ENCODE measurements around the gene TENM4.
A peak's percentile ranks its signal among the peaks of the same experiment; 100 is the strongest.

The TENM4 gene

DNA sequence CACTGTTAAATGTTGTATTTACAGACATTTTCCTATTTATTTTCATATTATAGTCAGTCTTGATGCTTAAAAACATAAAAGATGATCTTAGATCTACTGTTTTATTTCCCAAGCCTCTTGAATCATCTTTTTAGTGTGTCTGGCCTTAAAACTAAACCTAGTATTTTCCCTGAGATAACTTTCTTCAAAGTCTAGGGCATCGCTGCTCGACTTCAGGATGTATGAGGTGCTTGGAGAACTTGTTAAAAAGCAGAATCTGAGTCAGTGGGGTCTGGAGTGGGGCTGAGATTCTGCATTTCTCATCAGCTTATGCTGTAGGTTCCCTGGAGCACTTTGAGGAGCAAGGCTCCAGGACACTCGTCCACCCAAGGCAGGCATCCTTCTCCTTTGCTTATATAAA is 404.9 kb downstream of the TENM4 start:
- Mint-ChIP-seq H3K9me3 (ENCODE audit: low read depth) (no peaks in the 10 kb centered on the region), H3K27ac (no peak overlapping the region), H3K27me3 (peaks cover 16% of the 10 kb centered on the region), H3K36me3 (no peaks in the 10 kb centered on the region), H3K4me1 (ENCODE audit: low read depth) (no peaks in the 10 kb centered on the region), H3K4me3 (no peak overlapping the region)

DNA sequence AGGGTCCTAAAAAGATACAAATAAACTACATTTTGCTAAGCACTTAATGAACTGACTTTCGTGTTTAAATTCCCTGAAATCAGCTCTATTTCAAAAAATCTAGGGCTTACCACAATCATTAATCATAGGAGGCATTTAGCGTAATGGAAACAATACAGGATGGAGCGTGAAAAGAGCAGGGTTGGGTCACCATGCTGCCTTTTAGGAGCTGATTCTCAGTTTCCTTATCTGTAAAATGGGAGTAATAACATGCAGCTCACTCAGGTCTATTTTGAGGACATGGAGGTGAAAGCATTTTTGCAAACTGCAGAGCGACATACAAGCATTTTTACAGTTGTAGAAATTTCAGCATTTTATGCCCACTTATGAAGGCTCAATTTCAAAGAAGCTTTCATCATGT is 407.0 kb downstream of the TENM4 start:
- no peaks in the 10 kb centered on the region for H3K9me3 Mint-ChIP-seq (ENCODE audit: low read depth)
- peaks cover 17% of the 10 kb centered on the region for H3K27me3 Mint-ChIP-seq
- H3K4me3 Mint-ChIP-seq: no peak overlapping the region
- no peaks in the 10 kb centered on the region for H3K4me1 Mint-ChIP-seq (ENCODE audit: low read depth)
- no peak overlapping the region for H3K27ac Mint-ChIP-seq
- H3K36me3 Mint-ChIP-seq: no peaks in the 10 kb centered on the region

DNA sequence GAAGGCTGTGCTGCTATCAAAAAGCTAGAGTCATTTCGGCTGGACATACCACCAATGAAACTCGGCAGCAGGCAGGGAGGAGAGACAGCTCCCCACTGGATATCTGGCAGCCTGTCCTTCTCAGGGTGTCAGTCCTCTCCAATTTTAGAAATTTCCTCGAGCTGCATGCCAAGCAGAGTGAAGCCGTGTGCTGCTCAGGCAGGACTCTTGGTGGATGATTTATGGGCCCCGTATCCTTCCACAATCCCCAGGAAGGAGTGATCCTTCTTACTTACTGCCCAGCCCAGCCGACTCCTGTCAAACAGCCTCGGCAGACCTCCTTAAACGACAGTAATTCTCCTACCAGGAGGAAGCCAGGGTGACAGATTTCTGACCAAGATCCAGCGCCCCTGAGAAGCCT is 410.4 kb downstream of the TENM4 start:
- Mint-ChIP-seq H3K27ac (no peak overlapping the region), H3K4me1 (ENCODE audit: low read depth) (peaks cover 2% of the 10 kb centered on the region), H3K36me3 (no peaks in the 10 kb centered on the region), H3K9me3 (ENCODE audit: low read depth) (no peaks in the 10 kb centered on the region), H3K27me3 (peaks cover 27% of the 10 kb centered on the region), H3K4me3 (no peak overlapping the region)

DNA sequence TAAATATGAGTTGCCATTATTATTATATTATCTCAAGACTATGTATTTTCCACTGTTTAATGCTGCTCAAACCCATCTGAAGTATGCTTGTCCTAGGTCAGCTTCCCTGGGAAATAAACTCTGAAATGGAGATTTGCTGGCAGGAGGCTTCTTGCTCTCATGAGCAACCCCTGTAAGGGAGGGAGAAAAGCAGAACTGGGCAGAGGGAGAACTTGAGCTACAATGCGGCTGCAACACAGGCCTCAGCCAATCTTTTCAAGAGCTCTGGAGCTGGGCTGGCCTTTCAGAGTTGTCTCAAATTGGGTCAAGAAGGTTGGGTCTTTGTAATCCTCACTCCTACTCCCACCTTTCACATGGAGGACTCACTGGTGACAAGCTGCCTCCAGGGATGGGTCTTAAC is 412.6 kb downstream of the TENM4 start:
- Mint-ChIP-seq H3K27me3 (peaks cover 28% of the 10 kb centered on the region), H3K4me3 (no peak overlapping the region), H3K36me3 (no peaks in the 10 kb centered on the region), H3K27ac (no peak overlapping the region), H3K4me1 (ENCODE audit: low read depth) (peaks cover 2% of the 10 kb centered on the region), H3K9me3 (ENCODE audit: low read depth) (no peaks in the 10 kb centered on the region)

DNA sequence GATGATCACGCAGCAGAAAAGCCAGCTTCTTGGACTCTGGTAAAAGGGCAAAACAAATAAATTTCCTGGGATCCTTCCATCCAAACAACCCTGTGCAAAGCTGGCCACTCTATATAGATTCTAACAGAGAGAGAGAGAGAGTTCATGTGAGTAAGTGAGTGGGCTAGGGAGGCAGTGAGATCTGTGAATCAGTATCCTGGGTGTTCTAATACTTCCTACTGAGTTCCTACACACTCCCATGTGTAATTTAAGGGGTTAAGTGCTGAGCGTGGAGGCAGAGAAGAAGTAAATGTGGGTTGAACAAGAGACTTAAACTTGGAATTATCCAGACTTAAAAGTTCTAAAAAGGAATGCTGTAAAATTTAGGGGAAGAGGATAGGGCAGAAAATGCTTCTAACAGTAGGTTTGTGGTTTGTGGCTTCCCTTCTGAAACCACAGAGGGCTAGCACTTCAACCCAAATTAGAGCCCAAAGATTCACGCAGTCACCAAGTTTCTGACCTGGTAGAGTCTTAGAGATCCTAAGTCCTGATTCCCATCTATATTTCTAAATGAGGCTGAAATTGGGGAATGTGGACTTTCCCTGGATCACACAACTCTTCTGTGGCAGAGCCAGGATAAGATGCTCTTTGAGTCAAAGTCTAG is 413.9 kb downstream of the TENM4 start:
- Mint-ChIP-seq H3K9me3 (ENCODE audit: low read depth) (no peaks in the 10 kb centered on the region), H3K27ac (peak overlapping the region; percentile 38), H3K4me3 (no peak overlapping the region), H3K27me3 (peaks cover 18% of the 10 kb centered on the region), H3K36me3 (no peaks in the 10 kb centered on the region), H3K4me1 (ENCODE audit: low read depth) (peaks cover 2% of the 10 kb centered on the region)

DNA sequence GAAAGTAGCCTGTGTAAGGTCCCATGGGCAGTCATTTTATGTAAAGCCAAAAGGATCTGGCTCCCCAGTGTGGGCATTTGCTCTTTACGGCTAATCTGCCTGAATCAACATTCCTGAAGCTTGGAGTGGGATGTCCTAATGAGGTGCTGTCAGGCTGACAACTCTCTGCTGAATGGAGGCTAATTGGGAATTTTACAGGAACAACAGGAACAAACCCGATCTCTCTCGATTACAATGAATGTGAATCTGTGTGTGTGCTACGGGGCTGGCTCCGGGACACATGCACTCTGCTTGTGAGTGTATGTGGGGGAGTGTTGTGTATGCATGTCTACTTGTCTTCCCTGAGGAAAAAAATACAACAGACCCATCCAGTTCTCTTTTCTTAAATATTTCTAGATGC is 415.2 kb downstream of the TENM4 start:
- no peaks in the 10 kb centered on the region for H3K9me3 Mint-ChIP-seq (ENCODE audit: low read depth)
- H3K36me3 Mint-ChIP-seq: no peaks in the 10 kb centered on the region
- peaks cover 2% of the 10 kb centered on the region for H3K4me1 Mint-ChIP-seq (ENCODE audit: low read depth)
- peaks cover 13% of the 10 kb centered on the region for H3K27me3 Mint-ChIP-seq
- no peak overlapping the region for H3K27ac Mint-ChIP-seq
- no peak overlapping the region for H3K4me3 Mint-ChIP-seq

DNA sequence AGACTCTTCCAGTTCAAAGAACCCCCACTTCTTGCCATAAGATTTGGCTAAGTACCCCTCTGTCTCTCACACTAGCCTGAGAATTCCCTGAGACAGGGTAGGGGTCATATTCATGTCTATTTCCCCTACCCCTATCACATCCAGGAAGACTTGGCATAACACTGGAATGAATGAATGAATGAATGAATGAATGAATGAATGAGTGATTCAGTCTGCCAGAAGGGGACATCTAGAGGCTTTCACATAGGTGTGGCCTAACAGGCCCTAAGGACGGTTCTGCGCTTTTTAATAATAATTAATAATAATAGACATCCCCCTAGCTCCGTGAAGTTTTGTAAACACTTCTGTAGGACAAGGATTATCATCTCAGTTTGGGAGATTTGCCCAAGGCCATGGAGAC is 415.7 kb downstream of the TENM4 start:
- H3K36me3 Mint-ChIP-seq: no peaks in the 10 kb centered on the region
- no peak overlapping the region for H3K27ac Mint-ChIP-seq
- H3K4me3 Mint-ChIP-seq: no peak overlapping the region
- H3K4me1 Mint-ChIP-seq (ENCODE audit: low read depth): peaks cover 2% of the 10 kb centered on the region
- H3K27me3 Mint-ChIP-seq: peaks cover 13% of the 10 kb centered on the region
- no peaks in the 10 kb centered on the region for H3K9me3 Mint-ChIP-seq (ENCODE audit: low read depth)

DNA sequence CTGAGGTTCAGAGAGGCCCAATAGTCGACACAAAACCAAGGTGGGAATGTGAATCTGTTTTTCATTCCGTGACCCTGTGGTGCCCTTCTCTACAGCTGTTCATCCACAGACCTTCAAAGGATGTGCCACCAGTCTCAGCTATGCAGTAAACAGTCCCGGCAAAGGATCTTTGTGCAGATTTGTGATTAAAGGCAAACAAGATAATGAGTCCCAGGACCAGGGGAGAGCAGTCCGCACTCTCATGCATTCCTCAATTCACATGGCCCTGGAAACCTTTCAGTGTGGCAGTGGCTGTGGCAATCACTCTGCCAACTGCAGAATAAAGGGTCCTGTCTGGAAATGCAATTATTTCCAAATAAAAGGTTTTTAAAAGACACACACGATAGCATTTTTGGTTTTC is 418.6 kb downstream of the TENM4 start:
- Mint-ChIP-seq H3K4me3 (no peak overlapping the region), H3K4me1 (ENCODE audit: low read depth) (peaks cover 2% of the 10 kb centered on the region), H3K9me3 (ENCODE audit: low read depth) (no peaks in the 10 kb centered on the region), H3K27ac (no peak overlapping the region), H3K36me3 (no peaks in the 10 kb centered on the region), H3K27me3 (peaks cover 16% of the 10 kb centered on the region)

DNA sequence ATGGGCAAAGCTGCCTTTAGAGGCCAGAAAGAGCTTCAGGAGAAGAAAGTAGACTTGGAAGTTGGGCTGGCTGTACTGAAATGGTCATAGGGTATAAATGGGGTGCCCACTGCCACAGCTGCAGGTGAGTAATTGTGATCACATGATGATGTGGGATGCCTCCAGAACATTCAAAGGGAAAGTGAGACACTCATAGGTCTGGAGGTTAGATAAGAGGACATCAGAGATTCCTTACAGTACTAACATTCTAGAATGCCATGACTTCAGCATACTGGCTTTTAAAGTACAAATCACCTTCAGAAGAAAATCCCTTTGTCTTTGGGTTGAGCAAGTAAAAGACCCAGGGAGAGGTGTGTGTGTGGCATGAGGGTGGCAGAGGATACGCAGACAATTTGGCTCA is 419.2 kb downstream of the TENM4 start:
- Mint-ChIP-seq H3K27ac (no peak overlapping the region), H3K9me3 (ENCODE audit: low read depth) (no peaks in the 10 kb centered on the region), H3K36me3 (no peaks in the 10 kb centered on the region), H3K4me1 (ENCODE audit: low read depth) (no peaks in the 10 kb centered on the region), H3K4me3 (no peak overlapping the region), H3K27me3 (peaks cover 12% of the 10 kb centered on the region)

DNA sequence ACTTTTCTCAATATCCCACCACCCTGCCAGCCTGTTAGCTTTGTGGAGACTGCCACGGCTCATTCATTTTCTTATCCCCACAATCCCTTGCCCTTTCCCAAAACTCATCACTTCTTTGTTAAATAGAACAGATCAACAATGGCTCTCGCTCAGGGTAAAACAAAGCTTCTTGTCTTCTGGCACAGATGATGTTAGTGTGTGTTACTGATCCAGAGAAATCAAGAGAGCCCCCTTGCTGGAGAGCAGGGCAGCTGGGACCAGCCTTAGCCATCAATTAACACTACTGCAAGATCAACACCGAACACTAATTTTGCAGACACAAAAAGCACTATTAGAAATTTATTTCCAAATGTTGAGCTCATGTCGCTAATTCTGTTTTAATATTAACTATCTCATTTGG is 420.9 kb downstream of the TENM4 start:
- peaks cover 8% of the 10 kb centered on the region for H3K27me3 Mint-ChIP-seq
- H3K27ac Mint-ChIP-seq: no peak overlapping the region
- no peaks in the 10 kb centered on the region for H3K4me1 Mint-ChIP-seq (ENCODE audit: low read depth)
- no peak overlapping the region for H3K4me3 Mint-ChIP-seq
- H3K36me3 Mint-ChIP-seq: no peaks in the 10 kb centered on the region
- no peaks in the 10 kb centered on the region for H3K9me3 Mint-ChIP-seq (ENCODE audit: low read depth)

DNA sequence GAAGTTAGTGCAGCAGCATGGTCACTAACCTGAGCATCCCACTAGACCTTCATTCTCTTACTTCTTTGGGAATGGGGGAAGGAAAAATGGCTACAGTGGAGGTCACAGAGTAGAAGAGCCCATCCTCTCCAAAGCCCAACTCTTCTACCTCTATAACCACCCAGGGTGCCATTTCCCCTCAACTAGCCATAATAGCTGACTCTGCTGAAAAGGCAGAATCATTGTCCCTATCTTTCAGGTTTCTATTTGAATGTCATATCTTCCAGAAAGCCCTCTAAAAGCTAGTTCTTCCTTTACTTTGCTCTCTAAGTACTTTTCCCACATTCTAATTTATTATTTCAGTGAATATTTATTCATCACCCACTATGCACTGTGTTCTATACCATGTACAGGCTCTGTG is 421.6 kb downstream of the TENM4 start:
- no peaks in the 10 kb centered on the region for H3K36me3 Mint-ChIP-seq
- H3K27ac Mint-ChIP-seq: no peak overlapping the region
- H3K9me3 Mint-ChIP-seq (ENCODE audit: low read depth): no peaks in the 10 kb centered on the region
- no peak overlapping the region for H3K4me3 Mint-ChIP-seq
- H3K4me1 Mint-ChIP-seq (ENCODE audit: low read depth): no peaks in the 10 kb centered on the region
- H3K27me3 Mint-ChIP-seq: peaks cover 5% of the 10 kb centered on the region

DNA sequence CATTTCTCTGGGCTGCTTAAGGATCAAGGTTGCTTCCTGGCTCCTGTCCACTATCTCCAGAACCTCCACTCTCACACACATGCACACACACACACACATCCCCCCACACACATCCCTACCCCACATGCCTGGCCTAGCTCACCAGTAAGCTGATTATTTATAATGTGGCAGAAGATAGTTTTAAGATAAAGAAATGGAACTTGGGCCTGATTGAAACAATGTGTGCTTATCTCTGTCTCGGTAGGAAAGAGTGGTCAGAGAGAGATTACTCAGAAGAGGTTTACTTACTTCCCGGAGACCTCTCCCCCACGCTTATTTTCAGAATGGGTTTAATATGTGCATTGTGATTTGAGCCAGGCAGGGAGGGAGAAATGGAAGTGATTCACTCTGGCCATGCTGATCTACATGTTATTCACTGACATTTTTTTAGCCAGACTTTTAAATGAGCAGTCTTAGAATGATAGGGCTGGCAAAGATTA is 422.4 kb downstream of the TENM4 start:
- Mint-ChIP-seq H3K4me3 (no peak overlapping the region), H3K27ac (no peak overlapping the region), H3K27me3 (peaks cover 5% of the 10 kb centered on the region), H3K4me1 (ENCODE audit: low read depth) (no peaks in the 10 kb centered on the region), H3K9me3 (ENCODE audit: low read depth) (no peaks in the 10 kb centered on the region), H3K36me3 (no peaks in the 10 kb centered on the region)

DNA sequence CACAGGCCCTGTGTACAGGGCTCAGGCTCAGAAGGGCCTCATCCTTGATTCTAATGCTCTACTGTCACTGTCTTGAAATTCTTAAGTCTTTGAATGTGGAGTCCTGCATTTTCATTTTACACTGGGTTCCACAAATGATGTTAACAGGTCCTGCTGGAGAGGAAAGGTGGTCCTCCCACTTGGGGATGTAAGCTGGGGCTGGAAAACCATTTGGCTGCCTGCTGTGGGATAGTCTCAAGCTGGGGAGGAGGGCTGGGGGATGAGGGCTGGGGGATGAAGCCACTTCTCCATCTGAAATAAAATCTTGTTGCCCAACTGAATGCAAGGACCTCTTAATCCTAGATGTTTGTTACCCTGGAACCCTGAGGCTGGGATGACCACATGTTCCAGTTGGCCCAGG is 423.0 kb downstream of the TENM4 start:
- Mint-ChIP-seq H3K9me3 (ENCODE audit: low read depth) (no peaks in the 10 kb centered on the region), H3K4me1 (ENCODE audit: low read depth) (no peaks in the 10 kb centered on the region), H3K27me3 (peaks cover 7% of the 10 kb centered on the region), H3K4me3 (no peak overlapping the region), H3K36me3 (no peaks in the 10 kb centered on the region), H3K27ac (no peak overlapping the region)

DNA sequence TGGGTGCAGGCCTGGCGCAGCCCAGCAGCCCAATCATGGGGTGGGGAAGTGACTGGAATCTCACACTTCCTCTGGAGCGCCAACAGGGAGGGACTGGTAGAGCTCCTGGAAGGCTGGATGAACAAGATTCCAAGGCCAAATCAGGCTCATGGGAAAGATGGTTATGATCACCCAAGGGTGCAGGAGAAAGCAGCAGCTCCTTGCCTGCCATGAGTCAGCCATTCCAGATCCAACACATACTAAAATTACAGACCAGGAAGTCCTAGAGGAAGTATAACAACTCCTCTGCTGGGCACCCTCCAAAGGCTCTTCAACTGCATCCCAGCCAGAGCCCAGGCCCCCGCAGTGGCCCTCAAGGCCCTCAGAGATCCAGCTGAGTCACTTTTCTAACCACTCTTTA is 427.3 kb downstream of the TENM4 start:
- Mint-ChIP-seq H3K36me3 (no peaks in the 10 kb centered on the region), H3K4me1 (ENCODE audit: low read depth) (no peaks in the 10 kb centered on the region), H3K4me3 (no peak overlapping the region), H3K27ac (no peak overlapping the region), H3K27me3 (peaks cover 2% of the 10 kb centered on the region), H3K9me3 (ENCODE audit: low read depth) (no peaks in the 10 kb centered on the region)

DNA sequence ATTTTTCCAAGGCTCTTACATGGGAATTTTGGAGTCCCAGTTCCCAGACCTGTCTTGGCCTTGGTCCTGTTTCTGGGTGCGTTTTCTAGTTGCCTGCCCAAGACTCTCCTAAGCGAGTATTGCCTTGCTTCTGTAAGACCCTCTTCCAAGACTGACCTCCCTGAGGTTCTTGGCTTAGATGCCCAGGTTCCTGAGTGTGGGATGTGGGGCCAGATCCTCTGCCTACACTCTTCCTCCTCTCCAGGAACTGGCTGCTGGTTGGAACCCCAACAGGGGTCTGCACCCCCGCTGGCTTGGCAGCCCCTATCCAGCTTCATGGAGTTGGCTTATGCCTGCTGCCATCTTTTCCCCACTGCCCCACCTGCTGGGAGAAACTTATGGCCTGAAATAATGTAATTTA is 429.5 kb downstream of the TENM4 start:
- no peak overlapping the region for H3K4me3 Mint-ChIP-seq
- no peaks in the 10 kb centered on the region for H3K4me1 Mint-ChIP-seq (ENCODE audit: low read depth)
- H3K27me3 Mint-ChIP-seq: peaks cover 2% of the 10 kb centered on the region
- H3K27ac Mint-ChIP-seq: no peak overlapping the region
- no peaks in the 10 kb centered on the region for H3K9me3 Mint-ChIP-seq (ENCODE audit: low read depth)
- H3K36me3 Mint-ChIP-seq: no peaks in the 10 kb centered on the region

DNA sequence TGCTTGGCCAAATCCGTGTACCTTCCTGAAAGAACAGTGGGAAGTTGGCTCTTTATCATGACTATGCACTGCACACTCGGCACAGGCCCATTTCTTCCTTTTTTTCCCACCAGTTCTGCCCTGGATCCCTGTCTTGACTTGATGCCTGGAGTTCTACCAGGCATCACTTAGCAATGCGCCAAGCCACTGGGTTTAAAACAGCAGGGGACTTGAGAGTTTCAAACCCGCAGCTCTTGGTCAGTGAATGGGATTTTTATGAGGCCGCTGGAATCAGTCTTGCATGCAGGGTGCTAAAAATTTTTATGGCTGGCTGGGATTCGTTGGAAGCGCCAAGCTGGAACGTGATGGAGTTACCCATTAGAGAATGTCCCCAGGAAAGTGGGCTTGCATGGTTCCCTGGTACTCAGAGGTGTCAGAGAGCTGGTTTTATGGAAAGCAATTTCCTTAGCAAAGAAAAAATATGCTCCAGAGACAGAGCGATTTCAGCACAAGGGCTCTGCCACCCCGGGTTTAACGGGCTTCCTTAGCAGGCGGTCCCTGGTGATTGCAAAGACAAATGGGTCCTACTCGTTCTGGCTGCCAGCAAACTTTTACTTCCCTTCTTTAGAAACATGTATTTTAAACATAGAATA is 432.9 kb downstream of the TENM4 start:
- no peak overlapping the region for H3K4me3 Mint-ChIP-seq
- no peaks in the 10 kb centered on the region for H3K4me1 Mint-ChIP-seq (ENCODE audit: low read depth)
- H3K9me3 Mint-ChIP-seq (ENCODE audit: low read depth): peaks cover 2% of the 10 kb centered on the region
- no peaks in the 10 kb centered on the region for H3K27me3 Mint-ChIP-seq
- no peaks in the 10 kb centered on the region for H3K36me3 Mint-ChIP-seq
- no peak overlapping the region for H3K27ac Mint-ChIP-seq
